T follicular helper cell (primary cell): ENCODE results near the gene DHX16.
"Not testable (repeated sequence)": the region's sequence is repeated elsewhere in the genome, so short reads cannot be mapped to it uniquely, and the experiment has no call there.

Source experiments
- DNase-seq: peaks from one replicate; pipeline ENCODE4 v3.0.0-alpha.2; 2020; ENCODE audit warnings: low read depth
- total RNA-seq, 2 experiments: gene quantifications; one replicate each; lab custom pipeline; 2026; lab: John Stamatoyannopoulos, UW

The DHX16 gene
- 103 to 120 reads per million in 2 experiments for total RNA-seq

- DNase-seq: peak; percentile 82
These were observed at the start of gene DHX16 for GRCh38 chr6:30672445-30673253. Gene DHX16 (minus strand): TSS chr6:30673006. CDS start chr6:30672841, 165 bp downstream.

GRCh38 chr6:30722025-30722279, 49.1 kb upstream of the DHX16 start:
- DNase-seq: not testable (repeated sequence)

GRCh38 chr6:30721198-30722024, 48.6 kb upstream of the DHX16 start:
- DNase-seq: peak; percentile 92

GRCh38 chr6:30720738-30721197, 48.0 kb upstream of the DHX16 start:
- DNase-seq: no peak

- peak; percentile 93 for DNase-seq
These were observed 47.3 kb upstream of the DHX16 start, which contains the start of gene TUBB for GRCh38 chr6:30719791-30720737. Gene TUBB (plus strand): TSS chr6:30720352. CDS start chr6:30720507, 155 bp downstream.

- no peak for DNase-seq
These were observed 46.5 kb upstream of the DHX16 start for GRCh38 chr6:30719356-30719755.

GRCh38 chr6:30717845-30718720, 45.3 kb upstream of the DHX16 start:
- DNase-seq: not testable (repeated sequence)

GRCh38 chr6:30717129-30717844, 44.5 kb upstream of the DHX16 start, which contains the start of gene MDC1:
Gene MDC1 (minus strand): TSS chr6:30717281. CDS start chr6:30715175, 2,106 bp downstream.
- peak; percentile 98 for DNase-seq

- no peak for DNase-seq
These were observed 44.0 kb upstream of the DHX16 start for GRCh38 chr6:30716879-30717128.

GRCh38 chr6:30714263-30714662, 41.5 kb upstream of the DHX16 start:
- DNase-seq: no peak

GRCh38 chr6:30712441-30712945, 39.7 kb upstream of the DHX16 start:
- no peak for DNase-seq

- DNase-seq: no peak
These were observed 39.1 kb upstream of the DHX16 start for GRCh38 chr6:30711758-30712380.

- DNase-seq: no peak
These were observed 36.5 kb upstream of the DHX16 start for GRCh38 chr6:30709101-30709868.

GRCh38 chr6:30707281-30707850, 34.6 kb upstream of the DHX16 start:
- no peak for DNase-seq

GRCh38 chr6:30705620-30706019, 32.8 kb upstream of the DHX16 start:
- no peak for DNase-seq

- DNase-seq: no peak
These were observed 31.0 kb upstream of the DHX16 start for GRCh38 chr6:30703821-30704220.

GRCh38 chr6:30703011-30703410, 30.2 kb upstream of the DHX16 start:
- DNase-seq: no peak

GRCh38 chr6:30700340-30700739, 27.5 kb upstream of the DHX16 start:
- DNase-seq: no peak
